Thoracic aorta (tissue), 2 donors: ENCODE data around the gene CHRD. TPM values are rescaled to one million over a fixed set of nuclear protein-coding genes. Genes with fewer than 3 reads are reported as not detected.
"Not testable (repeated sequence)": the region's sequence is repeated elsewhere in the genome, so short reads cannot be mapped to it uniquely, and the experiment has no call there.

Experiments
- ATAC-seq: fragments of 150-250 bp; one replicate; pipeline ENCODE4 v1.8.0; 2017; ENCODE audit warnings: low read depth; ENCODE audit not compliant: insufficient number of reproducible peaks, low FRiP score
- DNase-seq: peaks from one replicate; pipeline ENCODE4 v3.0.0-alpha.2; 2020; ENCODE audit warnings: low spot score
- H3K27ac ChIP-seq, 2 donors: fragments of 200-600 bp; sonication (generic); 1 replicate in 1 of 2; 2 replicates in 1 of 2; pipeline ENCODE4 v1.5.1; 2016; ENCODE audit warnings: mild to moderate bottlenecking in 2 of 2, moderate library complexity in 2 of 2
- H3K27me3 ChIP-seq: fragments of 200-600 bp; sonication (generic); replicated peaks from 2 replicates; pipeline ENCODE4 v1.6.0; 2016; ENCODE audit warnings: mild to moderate bottlenecking; ENCODE audit not compliant: insufficient read depth
- H3K36me3 ChIP-seq: fragments of 200-600 bp; sonication (generic); one replicate; pipeline ENCODE4 v1.5.1; 2016
- H3K4me1 ChIP-seq, 2 donors: fragments of 200-600 bp; sonication (generic); 1 replicate in 1 of 2; 2 replicates in 1 of 2; pipeline versions ENCODE4 v1.5.1 to v1.6.0; 2016; ENCODE audit warnings: low read depth in 2 of 2, mild to moderate bottlenecking in 1 of 2; ENCODE audit not compliant: control insufficient read depth in 1 of 2
- H3K4me3 ChIP-seq: fragments of 200-600 bp; sonication (generic); 2 replicates; pipeline ENCODE4 v1.5.1; 2016; ENCODE audit warnings: mild to moderate bottlenecking
- H3K9me3 ChIP-seq: fragments of 200-600 bp; sonication (generic); 2 replicates; pipeline ENCODE4 v1.5.1; 2016
- total RNA-seq, 2 donors: library from RNA; depleted of rRNA; stranded (reverse); fragments of >200 nt; gene quantifications; one replicate each; pipeline versions ENCODE4 v1.1.0 to v1.2.3, GENCODE V29; 2016
- TF ChIP-seq, protein P1 (sequence below): fragments of 200-600 bp; sonication (generic); IDR thresholded peaks from one replicate; pipeline ENCODE4 v1.5.1; 2019; ENCODE audit warnings: antibody characterized with exemption

The CHRD gene
- total RNA-seq, 2 donors from 2014 or later: 19.5 to 21.7 TPM

DNA sequence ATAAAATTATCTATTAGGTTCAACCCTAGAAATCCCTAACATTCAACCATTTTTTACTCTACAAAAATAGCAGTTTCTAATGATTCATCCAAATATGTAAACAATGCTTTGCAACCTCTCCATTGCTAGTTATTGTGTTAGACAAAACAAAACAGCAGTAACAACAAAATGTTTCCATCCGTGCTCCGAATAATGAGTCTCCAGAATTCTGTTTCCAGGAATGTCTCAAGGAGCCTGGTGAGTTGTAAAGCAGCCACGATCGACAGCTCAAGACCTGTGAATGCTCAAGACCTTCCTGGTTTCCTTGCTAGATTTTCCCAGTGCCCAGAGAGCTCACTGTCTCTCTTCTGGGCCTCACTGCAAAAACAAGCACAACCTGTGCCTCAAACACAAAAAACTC, 49.9 kb downstream of the CHRD start:
- H3K36me3 ChIP-seq: no peaks in the 10 kb centered on the region
- H3K9me3 ChIP-seq: no peaks in the 10 kb centered on the region
- ATAC-seq (no peak), DNase-seq (no peak)
- no peak overlapping the region for H3K27ac ChIP-seq
- no peaks in the 10 kb centered on the region for H3K27me3 ChIP-seq
- peaks cover 11 to 35% of the 10 kb centered on the region in 2 donors for H3K4me1 ChIP-seq
- H3K4me3 ChIP-seq: no peak overlapping the region
- TF ChIP-seq, protein P1, sequence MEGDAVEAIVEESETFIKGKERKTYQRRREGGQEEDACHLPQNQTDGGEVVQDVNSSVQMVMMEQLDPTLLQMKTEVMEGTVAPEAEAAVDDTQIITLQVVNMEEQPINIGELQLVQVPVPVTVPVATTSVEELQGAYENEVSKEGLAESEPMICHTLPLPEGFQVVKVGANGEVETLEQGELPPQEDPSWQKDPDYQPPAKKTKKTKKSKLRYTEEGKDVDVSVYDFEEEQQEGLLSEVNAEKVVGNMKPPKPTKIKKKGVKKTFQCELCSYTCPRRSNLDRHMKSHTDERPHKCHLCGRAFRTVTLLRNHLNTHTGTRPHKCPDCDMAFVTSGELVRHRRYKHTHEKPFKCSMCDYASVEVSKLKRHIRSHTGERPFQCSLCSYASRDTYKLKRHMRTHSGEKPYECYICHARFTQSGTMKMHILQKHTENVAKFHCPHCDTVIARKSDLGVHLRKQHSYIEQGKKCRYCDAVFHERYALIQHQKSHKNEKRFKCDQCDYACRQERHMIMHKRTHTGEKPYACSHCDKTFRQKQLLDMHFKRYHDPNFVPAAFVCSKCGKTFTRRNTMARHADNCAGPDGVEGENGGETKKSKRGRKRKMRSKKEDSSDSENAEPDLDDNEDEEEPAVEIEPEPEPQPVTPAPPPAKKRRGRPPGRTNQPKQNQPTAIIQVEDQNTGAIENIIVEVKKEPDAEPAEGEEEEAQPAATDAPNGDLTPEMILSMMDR: no peak

DNA sequence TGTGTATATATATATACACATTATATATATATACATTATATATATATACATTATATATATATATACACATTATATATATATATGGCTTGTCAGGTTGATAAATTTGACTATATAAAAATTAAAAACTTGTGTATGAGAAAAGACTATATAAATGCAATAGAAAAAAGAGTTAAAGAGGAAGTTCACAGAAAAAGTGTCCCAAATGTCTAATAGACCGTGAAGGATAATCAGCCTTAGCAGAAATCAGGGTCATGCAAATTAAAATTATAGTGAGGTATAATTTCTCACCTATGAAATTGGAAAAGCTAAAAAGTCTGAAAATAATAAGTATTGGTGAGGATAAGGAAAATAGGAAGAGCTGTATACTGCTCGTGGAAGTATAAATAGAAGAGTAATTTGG, 51.1 kb downstream of the CHRD start:
- Histone ChIP-seq H3K27ac (no peak overlapping the region), H3K4me3 (no peak overlapping the region), H3K4me1 (peaks cover 11 to 33% of the 10 kb centered on the region in 2 donors), H3K9me3 (no peaks in the 10 kb centered on the region), H3K27me3 (no peaks in the 10 kb centered on the region), H3K36me3 (no peaks in the 10 kb centered on the region)
- no peak for ATAC-seq
- DNase-seq: no peak
- TF ChIP-seq, protein P1: no peak

DNA sequence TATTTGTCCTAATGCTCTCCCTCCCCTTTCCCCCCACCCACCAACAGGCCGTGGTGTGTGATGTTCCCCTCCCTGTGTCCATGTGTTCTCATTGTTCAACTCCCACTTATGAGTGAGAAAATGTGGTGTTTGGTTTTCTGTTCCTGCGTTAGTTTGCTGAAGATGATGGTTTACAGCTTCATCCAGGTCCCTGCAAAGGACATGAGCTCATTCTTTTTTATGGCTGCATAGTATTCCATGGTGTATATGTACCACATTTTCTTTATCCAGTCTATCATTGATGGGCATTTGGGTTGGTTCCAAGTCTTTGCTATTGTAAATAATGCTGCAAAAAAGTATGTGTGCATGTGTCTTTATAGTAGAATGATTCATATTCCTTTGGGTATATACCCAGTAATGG, 53.3 kb downstream of the CHRD start:
- H3K36me3 ChIP-seq, H3K27me3 ChIP-seq, H3K27ac ChIP-seq: not testable (repeated sequence)

DNA sequence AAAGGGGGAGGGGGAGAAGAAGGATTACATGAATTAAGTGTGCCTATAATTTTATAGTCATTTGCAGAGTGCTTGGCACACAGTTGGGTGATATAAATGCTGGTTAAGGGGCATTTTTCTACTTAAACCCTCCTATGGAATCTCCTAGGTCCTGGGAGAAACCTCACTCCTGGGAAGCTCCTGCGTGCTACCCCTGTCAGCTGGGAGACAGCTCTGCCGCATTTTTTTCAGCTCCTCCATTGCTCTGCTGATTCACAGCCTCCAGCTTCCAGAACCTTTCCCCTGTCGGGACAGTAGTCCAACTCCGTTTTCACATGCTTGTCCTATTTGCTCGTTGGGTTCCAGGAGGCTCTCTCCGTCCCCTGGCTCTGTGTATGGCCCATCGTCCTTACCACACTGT, 59.2 kb downstream of the CHRD start:
- TF ChIP-seq, protein P1: no peak
- peaks cover 5% of the 10 kb centered on the region for H3K9me3 ChIP-seq

More for the DNA sequence above, 53.3 kb downstream of the CHRD start:
- ATAC-seq, H3K4me3 ChIP-seq, H3K9me3 ChIP-seq, DNase-seq: not testable (repeated sequence)
- H3K4me1 ChIP-seq: peaks cover 0 to 13% of the 10 kb centered on the region in 2 donors

More for the DNA sequence above, 59.2 kb downstream of the CHRD start:
- Histone ChIP-seq H3K27ac (no peak overlapping the region), H3K4me3 (no peak overlapping the region), H3K27me3 (no peaks in the 10 kb centered on the region), H3K36me3 (no peaks in the 10 kb centered on the region), H3K4me1 (no peaks in the 10 kb centered on the region)
- DNase-seq (no peak), ATAC-seq (no peak)

Other genes with a start within 250 kb of the CHRD start
- gene EIF2B5, start 244.7 kb upstream of the CHRD start, total RNA-seq: 10 to 100 TPM; 38.7 to 39.7 TPM
- 100 to 1,000 TPM in 1 of 2 donors, 10 to 100 TPM in 1; 50.5 to 102 TPM for gene DVL3, start 224.7 kb upstream of the CHRD start, total RNA-seq
- gene AP2M1, start 205.2 kb upstream of the CHRD start, total RNA-seq: 100 to 1,000 TPM; 194 to 203 TPM
- 10 to 100 TPM; 50.2 to 62.1 TPM for gene ABCF3, start 193.9 kb upstream of the CHRD start, total RNA-seq
- gene VWA5B2, start 150.5 kb upstream of the CHRD start, total RNA-seq: not detected
- gene ALG3, start 131.1 kb upstream of the CHRD start, total RNA-seq: 10 to 100 TPM; 52.0 to 55.0 TPM
- 1 to 10 TPM; 3.8 to 4.0 TPM for gene EEF1AKMT4, start 130.4 kb upstream of the CHRD start, total RNA-seq
- gene CAMK2N2, start 118.5 kb upstream of the CHRD start, total RNA-seq: not detected
- not detected for gene ECE2, start 104.0 kb upstream of the CHRD start, total RNA-seq
- 100 to 1,000 TPM; 160 to 213 TPM for gene PSMD2, start 80.8 kb upstream of the CHRD start, total RNA-seq
- 100 to 1,000 TPM; 254 to 334 TPM for gene EIF4G1, start 65.4 kb upstream of the CHRD start, total RNA-seq
- gene FAM131A, start 42.5 kb upstream of the CHRD start, total RNA-seq: 10 to 100 TPM; 55.4 to 91.8 TPM
- 1 to 10 TPM; 4.3 to 8.0 TPM for gene CLCN2, start 18.4 kb upstream of the CHRD start, total RNA-seq
- gene POLR2H, start 18.3 kb upstream of the CHRD start, total RNA-seq: 10 to 100 TPM; 49.5 to 53.7 TPM
- gene THPO, start 1.8 kb upstream of the CHRD start, total RNA-seq: 1 to 10 TPM in 1 of 2 donors, not detected in 1; 1.1 TPM
- gene EPHB3, start 181.7 kb downstream of the CHRD start, total RNA-seq: 1 to 10 TPM; 2.8 to 5.0 TPM